ENCODE data around the gene PPP1R37.

The PPP1R37 gene

GRCh38 chr19:45150751-45151281 lies 57.8 kb downstream of the PPP1R37 start:
- Histone ChIP-seq H3K9me3 (ENCODE audit: control insufficient read depth, insufficient read depth, low read length) (no peaks in the 10 kb centered on the region), H3K4me3 (ENCODE audit: low read length) (no peak overlapping the region), H3K27me3 (ENCODE audit: control insufficient read depth, low read length) (peaks cover 18% of the 10 kb centered on the region), H3K4me2 (ENCODE audit: low read length) (no peak overlapping the region), H3F3A (ENCODE audit: control insufficient read depth, insufficient read depth) (no peaks in the 10 kb centered on the region), H3K36me3 (ENCODE audit: control insufficient read depth, low read length) (no peaks in the 10 kb centered on the region; the same call in 1 of the 2 replicates), H4K20me1 (ENCODE audit: control insufficient read depth, insufficient read depth, low read depth, low read length) (no peaks in the 10 kb centered on the region), H3K4me1 (ENCODE audit: control insufficient read depth, low read length) (peaks cover 9% of the 10 kb centered on the region), H3K27ac (ENCODE audit: low read depth, low read length) (no peak overlapping the region), H3K79me2 (ENCODE audit: control insufficient read depth, low read length) (no peaks in the 10 kb centered on the region), H3K9me2 (replicated peaks; ENCODE audit: control insufficient read depth, low read length) (no peaks in the 10 kb centered on the region)
- TF ChIP-seq, protein P1, sequence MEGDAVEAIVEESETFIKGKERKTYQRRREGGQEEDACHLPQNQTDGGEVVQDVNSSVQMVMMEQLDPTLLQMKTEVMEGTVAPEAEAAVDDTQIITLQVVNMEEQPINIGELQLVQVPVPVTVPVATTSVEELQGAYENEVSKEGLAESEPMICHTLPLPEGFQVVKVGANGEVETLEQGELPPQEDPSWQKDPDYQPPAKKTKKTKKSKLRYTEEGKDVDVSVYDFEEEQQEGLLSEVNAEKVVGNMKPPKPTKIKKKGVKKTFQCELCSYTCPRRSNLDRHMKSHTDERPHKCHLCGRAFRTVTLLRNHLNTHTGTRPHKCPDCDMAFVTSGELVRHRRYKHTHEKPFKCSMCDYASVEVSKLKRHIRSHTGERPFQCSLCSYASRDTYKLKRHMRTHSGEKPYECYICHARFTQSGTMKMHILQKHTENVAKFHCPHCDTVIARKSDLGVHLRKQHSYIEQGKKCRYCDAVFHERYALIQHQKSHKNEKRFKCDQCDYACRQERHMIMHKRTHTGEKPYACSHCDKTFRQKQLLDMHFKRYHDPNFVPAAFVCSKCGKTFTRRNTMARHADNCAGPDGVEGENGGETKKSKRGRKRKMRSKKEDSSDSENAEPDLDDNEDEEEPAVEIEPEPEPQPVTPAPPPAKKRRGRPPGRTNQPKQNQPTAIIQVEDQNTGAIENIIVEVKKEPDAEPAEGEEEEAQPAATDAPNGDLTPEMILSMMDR (IDR thresholded peaks at IDR 0.05; ENCODE audit: low read depth, low read length, poor library complexity, severe bottlenecking), result no peak
- TF ChIP-seq EZH2phosphoT487 (IDR thresholded peaks at IDR 0.05; ENCODE audit: borderline replicate concordance, low read length), result no peak

DNA sequence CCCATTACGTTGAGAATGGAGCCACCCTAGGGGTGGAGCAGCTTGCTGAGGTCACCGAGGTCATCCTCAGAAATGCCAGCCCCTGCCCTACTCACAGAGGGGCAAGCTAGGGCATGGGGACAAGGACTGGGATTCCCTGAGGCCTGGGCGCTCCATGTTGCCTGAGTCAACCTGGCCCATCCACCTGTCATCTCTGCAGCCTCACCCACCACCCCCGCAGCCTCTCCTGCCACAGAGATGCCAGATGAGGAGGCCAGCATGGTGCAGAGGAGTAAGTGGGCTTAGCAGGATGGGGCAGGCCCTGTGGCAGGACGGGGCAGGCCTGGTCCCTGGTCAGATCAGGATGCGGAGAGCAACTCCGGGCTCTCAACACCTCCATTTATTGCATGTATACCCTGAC lies 58.3 kb downstream of the PPP1R37 start:
- no peaks in the 10 kb centered on the region for H3K9me3 ChIP-seq (ENCODE audit: control insufficient read depth, insufficient read depth, low read length)
- no peaks in the 10 kb centered on the region for H4K20me1 ChIP-seq (ENCODE audit: control insufficient read depth, insufficient read depth, low read depth, low read length)

DNA sequence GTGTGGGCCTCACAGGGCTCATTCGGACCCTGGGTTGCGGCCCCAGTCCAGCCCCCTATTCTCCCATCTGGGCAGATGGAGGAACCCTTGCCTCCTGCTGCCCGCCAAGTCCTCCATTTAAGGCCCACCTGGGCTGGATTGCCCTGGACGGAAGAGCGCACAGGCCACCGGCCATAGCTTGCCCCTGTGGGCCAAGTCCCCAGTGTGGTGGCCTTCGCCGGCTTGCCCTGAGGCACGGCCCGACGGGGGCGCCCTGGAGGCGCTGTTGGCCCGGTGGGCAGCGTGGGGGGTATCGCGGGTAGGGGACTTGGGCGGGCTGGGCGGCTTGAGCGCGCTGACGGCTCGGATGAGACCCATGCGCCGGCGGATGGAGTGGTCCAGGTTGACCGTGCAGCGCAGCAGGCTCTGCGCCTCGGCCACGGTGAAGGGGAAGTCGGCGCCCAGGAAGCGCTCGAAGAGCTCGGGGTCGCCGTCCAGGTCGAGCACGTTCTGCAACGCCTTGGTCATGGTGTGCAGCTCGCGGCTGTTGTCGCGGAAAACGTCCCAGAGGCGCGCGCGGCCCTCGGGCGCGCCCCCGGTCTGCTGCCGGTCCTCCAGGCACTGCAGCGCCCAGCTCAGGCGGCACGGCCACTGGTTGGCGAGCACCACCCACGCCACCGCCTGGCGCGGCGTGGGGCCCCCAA lies 59.0 kb downstream of the PPP1R37 start:
- Histone ChIP-seq H3K9me2 (replicated peaks; ENCODE audit: control insufficient read depth, low read length) (no peaks in the 10 kb centered on the region), H3K79me2 (ENCODE audit: control insufficient read depth, low read length) (no peaks in the 10 kb centered on the region), H3K27ac (ENCODE audit: low read depth, low read length) (no peak overlapping the region), H3K9me3 (ENCODE audit: control insufficient read depth, insufficient read depth, low read length) (no peaks in the 10 kb centered on the region), H3K4me1 (ENCODE audit: control insufficient read depth, low read length) (peaks cover 9% of the 10 kb centered on the region), H3K27me3 (ENCODE audit: control insufficient read depth, low read length) (peaks cover 23% of the 10 kb centered on the region), H3K36me3 (ENCODE audit: control insufficient read depth, low read length) (no peaks in the 10 kb centered on the region), H3F3A (ENCODE audit: control insufficient read depth, insufficient read depth) (no peaks in the 10 kb centered on the region), H3K4me3 (ENCODE audit: low read length) (no peak overlapping the region), H3K4me2 (ENCODE audit: low read length) (no peak overlapping the region), H4K20me1 (ENCODE audit: control insufficient read depth, insufficient read depth, low read depth, low read length) (no peaks in the 10 kb centered on the region)
- no peak for TF ChIP-seq EZH2phosphoT487 (IDR thresholded peaks at IDR 0.05; ENCODE audit: borderline replicate concordance, low read length)
- TF ChIP-seq, protein P1 (IDR thresholded peaks at IDR 0.05; ENCODE audit: low read depth, low read length, poor library complexity, severe bottlenecking), result no peak

More for the DNA sequence above, 58.3 kb downstream of the PPP1R37 start:
- H3K4me3 ChIP-seq (ENCODE audit: low read length), result no peak overlapping the region
- peaks cover 9% of the 10 kb centered on the region for H3K4me1 ChIP-seq (ENCODE audit: control insufficient read depth, low read length)
- H3K4me2 ChIP-seq (ENCODE audit: low read length), result no peak overlapping the region
- H3K79me2 ChIP-seq (ENCODE audit: control insufficient read depth, low read length), result no peaks in the 10 kb centered on the region
- H3K27ac ChIP-seq (ENCODE audit: low read depth, low read length), result no peak overlapping the region
- peaks cover 18% of the 10 kb centered on the region for H3K27me3 ChIP-seq (ENCODE audit: control insufficient read depth, low read length)
- TF ChIP-seq, protein P1 (IDR thresholded peaks at IDR 0.05; ENCODE audit: low read depth, low read length, poor library complexity, severe bottlenecking), result no peak
- no peak for TF ChIP-seq EZH2phosphoT487 (IDR thresholded peaks at IDR 0.05; ENCODE audit: borderline replicate concordance, low read length)
- H3K36me3 ChIP-seq (ENCODE audit: control insufficient read depth, low read length), result no peaks in the 10 kb centered on the region
- H3F3A ChIP-seq (ENCODE audit: control insufficient read depth, insufficient read depth), result no peaks in the 10 kb centered on the region
- no peaks in the 10 kb centered on the region for H3K9me2 ChIP-seq (replicated peaks; ENCODE audit: control insufficient read depth, low read length)
